NOMO-1 treated with DMSO at 0.1 percent for 48 hours (cell line): ENCODE results near the gene ABHD14A.
"Not testable (repeated sequence)": the region's sequence is repeated elsewhere in the genome, so short reads cannot be mapped to it uniquely, and the experiment has no call there.

ENCODE experiments used
- DNase-seq: peaks from one replicate; lab custom pipeline; 2025; ENCODE audit not compliant: unreplicated experiment; lab: John Stamatoyannopoulos, UW

ABHD14A gene

DNA sequence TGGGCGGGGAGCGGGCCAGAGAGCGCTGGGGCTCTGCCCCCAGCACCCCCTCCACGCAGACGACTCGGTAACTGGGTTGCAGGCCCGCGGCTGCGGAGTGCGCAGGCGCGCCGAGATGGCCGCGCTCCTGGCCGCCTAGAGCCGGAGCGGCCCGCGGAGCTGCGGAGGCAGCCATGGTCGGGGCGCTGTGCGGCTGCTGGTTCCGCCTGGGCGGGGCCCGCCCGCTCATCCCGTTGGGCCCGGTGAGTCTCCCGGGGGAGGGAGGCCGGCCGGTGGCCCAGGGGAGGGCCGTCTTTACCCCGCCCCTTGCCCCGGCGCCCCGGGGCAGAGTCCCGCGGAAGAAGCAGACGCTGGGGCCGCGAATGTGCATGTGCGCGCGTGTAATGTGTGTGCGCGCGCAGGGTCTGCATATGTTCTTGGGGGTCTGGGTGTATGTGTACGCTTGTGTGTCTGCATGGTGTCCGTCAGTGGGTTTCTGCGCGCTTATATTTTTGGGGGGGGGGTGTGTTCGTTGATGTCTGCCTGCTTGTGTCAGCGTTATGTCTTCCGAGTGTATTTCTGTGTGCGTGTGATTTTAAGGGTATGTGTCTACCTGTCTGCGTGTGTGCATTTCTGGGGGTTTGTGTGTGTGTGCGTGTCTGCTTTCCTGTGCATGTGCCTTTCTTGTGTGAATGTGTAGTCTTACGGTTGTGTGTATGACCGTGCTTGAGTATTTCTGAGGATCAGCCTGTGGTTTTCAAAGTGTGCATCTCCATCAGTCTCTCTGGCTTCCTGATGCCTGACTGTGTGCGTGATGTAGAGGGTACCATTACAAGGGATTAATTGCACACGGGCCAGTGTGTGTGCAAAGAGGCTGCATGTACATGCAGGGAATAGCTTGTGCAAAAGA is at the start of gene ABHD14A:
Gene ABHD14A, plus strand, starts transcription at position 102 of the 889 bp plus-strand sequence. Its CDS starts 72 bp downstream, at position 174.
- peak; percentile 43 for DNase-seq

- DNase-seq, result no peak
Observed at GRCh38 chr3:51927061-51927977, 47.5 kb upstream of the ABHD14A start.

GRCh38 chr3:51928438-51928837 is 46.4 kb upstream of the ABHD14A start:
- DNase-seq, result no peak

- not testable (repeated sequence) for DNase-seq
Observed at GRCh38 chr3:51928981-51929380, 45.9 kb upstream of the ABHD14A start.

- DNase-seq, result peak; percentile 1
Observed at GRCh38 chr3:51929420-51930003, 45.4 kb upstream of the ABHD14A start.

DNA sequence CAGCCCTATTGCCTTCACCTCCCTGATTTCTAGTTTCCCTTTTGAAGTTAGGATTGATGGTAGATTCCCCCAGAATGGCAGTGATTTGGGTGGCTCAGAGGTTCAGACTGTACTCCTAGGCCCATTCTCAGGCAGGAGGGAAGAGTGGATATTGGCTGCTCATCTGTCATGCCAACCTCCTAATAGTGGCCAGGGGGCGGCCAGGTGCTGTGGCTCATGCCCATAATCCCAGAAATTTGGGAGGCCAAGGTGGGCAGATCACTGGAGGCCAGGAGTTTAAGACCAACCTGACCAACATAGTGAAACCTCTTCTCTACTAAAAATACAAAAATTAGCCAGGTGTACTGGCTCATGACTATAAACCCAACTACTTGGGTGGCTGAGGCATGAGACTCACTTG is 44.4 kb upstream of the ABHD14A start:
- DNase-seq, result no peak

DNA sequence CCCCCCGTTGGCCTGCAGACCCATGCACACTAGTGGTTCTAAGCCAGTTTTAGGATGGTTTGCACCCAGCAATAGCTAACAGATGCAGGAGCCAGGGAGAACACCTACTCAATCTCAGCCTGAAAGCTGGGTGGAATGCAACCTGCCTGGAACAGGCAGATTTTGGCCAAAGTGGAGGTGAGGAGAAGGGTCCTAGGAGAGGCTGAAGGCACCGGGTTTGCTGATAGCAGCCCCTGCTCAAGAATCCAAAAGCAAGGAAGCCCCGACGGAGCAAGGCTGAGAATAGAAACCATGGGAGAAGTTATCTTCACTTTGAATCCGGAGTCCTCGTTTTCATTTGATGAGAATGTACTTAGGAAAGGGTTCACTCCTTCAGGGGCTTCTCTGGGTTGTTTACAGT is 43.1 kb upstream of the ABHD14A start:
- DNase-seq, result no peak

GRCh38 chr3:51932471-51933370 is 42.1 kb upstream of the ABHD14A start:
- no peak for DNase-seq

GRCh38 chr3:51933471-51934138 is 41.3 kb upstream of the ABHD14A start:
- DNase-seq, result no peak

DNA sequence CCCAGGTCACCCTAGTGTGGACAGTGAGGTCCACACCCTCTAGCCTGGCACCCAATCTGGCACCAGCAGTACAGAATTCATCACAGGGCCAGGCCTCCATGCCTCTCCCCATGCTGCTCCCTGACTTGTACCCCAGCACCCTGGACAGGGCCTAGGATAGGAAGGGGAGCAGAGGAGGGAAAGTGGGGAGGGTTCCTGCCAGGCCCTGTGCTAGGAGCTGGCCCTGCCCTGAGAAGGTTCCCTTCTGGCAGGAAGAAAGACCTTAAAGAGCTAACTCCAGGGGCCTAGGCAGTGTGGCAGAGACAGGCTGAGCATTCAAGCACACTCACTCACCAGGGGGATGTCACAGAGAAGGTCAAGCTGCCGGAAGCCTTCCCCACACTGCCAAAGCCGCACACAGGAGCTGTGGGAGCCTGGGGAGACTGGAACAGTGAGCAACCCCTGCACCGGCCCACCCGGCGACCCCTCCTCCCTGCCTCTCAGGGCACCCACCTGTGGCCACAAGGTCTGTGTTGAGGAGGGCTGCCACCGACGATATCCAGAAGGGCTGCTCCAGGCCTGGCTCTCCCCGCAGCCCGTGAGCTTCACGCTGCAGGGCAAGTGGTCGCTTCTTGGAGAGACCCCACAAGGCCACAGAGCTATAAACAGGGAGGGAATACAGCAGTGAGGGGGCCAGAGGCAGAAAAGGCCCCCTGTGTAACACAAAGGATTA is 40.6 kb upstream of the ABHD14A start:
- no peak for DNase-seq

- DNase-seq, result no peak
Observed at GRCh38 chr3:51934991-51935885, 39.6 kb upstream of the ABHD14A start.

DNA sequence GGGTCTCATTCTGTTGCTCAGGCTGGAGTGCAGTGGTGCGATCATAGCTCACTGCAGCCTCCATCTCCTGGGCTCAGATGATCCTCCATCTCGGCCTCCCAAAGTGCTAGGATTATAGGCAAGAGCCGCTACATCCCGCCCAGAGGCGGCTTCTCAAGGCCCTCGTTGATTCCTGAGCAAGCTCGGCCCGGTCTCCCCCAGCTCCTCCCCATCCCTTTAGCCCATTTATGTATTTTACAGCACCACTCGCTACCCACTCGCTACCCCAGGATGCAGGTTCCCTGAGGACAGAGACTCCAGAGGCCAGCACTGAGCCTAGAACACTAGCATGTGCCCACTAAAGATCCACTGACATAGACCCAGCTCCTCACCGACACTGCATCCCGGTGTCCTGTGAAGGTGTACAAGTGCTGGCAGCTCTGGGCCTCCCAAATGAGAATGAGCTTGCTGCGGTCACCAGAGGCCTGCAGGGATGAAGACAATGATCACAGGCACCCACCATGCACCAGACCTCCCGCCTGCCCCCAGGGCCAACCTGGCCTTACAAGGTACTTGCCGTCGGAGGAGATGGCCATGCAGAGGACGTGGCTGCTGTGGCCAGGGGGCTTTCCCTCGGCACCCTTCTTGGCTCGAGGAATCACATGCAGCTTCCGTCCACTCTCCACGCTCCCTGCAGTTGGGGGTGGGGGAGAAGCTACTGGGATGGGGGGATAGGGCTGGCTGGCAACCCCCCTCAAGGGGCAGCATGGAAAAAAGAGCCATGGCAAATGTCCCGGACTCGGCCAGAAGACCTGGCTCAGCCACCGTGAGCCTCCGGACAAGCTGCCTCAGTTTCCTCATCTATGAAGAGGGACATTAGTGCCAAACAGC is 38.7 kb upstream of the ABHD14A start:
- DNase-seq, result no peak

GRCh38 chr3:51937014-51937413 is 37.9 kb upstream of the ABHD14A start:
- no peak for DNase-seq

- DNase-seq, result no peak
Observed at GRCh38 chr3:51937611-51938450, 37.0 kb upstream of the ABHD14A start.

DNA sequence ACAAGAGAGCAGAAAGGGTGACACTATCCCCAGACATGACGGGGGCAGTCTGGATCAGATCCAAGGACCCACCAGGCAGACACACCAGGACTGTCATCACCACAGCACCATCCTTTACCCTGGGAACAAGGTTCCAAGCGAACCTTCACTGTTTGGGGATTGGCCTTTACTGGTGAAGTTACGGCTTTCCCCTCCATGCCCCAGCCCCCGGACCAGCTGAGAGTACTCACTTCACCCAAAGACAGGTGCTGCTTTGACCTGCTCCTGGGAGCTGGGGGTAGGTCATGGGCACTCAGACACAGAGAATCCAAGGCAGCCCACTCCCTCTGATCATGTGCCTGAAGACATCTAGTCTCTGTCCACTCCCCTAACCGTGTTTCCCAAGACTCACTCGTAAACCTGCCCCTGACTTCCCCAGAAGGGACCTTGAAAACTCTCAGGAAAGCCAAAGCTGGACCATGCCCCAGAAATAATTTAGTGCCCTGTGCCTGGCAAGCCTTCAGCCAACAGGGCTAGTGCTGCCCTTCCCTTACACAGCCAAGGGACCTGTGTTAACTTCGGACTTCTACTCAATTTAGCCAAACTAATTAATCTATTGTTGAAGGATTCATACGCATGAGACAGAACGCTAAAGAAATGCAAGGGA is 36.0 kb upstream of the ABHD14A start:
- no peak for DNase-seq
